D341Med (cell line): ENCODE results near the gene CNTN4.
A peak's percentile ranks its signal among the peaks of the same experiment; 100 is the strongest.
"Not testable (repeated sequence)": the region's sequence is repeated elsewhere in the genome, so short reads cannot be mapped to it uniquely, and the experiment has no call there.

Source experiments
- DNase-seq: peaks from one replicate; pipeline ENCODE4 v3.0.0; 2012; ENCODE audit warnings: low spot score

Gene CNTN4

DNA sequence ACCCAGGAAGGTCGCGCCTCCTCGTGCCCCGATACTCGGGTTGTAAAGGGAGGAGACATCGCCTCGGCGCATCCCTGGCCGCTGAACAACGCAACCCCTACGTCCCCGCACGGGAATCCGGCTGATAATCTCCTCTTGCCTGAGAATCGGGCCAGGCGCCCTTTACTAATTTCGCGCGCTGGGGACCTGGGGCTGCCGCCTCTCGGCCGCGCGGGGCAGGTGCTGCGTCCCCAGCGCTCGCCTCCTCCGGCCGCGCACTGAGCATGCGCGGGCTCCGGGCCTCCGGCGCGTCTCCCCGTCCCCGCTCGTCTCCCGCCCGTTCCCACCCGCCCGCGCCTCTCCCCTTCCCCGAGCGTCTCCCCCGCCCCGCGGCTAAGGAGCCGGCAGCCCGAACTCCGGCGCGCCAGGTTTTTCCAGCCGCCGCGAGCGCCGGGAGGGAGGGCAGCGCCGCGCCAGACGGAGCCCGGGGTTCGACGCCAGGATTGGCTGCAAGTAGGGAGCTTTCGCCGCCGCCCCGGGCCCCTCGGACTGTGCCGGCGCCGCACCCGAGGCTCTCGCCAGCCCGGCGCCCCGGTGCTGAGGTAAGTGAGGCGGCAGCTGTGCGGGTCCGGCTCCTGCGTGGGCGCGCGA lies at the start of gene CNTN4:
Gene CNTN4, plus strand, starts transcription at position 469 of the 630 bp plus-strand sequence.
- peak; percentile 99 for DNase-seq

GRCh38 chr3:2061360-2061759 lies 37.3 kb upstream of the CNTN4 start:
- DNase-seq, result no peak

GRCh38 chr3:2071531-2071930 lies 27.1 kb upstream of the CNTN4 start:
- DNase-seq, result no peak

- DNase-seq, result no peak
Observed at GRCh38 chr3:2078821-2079220, 19.8 kb upstream of the CNTN4 start.

DNA sequence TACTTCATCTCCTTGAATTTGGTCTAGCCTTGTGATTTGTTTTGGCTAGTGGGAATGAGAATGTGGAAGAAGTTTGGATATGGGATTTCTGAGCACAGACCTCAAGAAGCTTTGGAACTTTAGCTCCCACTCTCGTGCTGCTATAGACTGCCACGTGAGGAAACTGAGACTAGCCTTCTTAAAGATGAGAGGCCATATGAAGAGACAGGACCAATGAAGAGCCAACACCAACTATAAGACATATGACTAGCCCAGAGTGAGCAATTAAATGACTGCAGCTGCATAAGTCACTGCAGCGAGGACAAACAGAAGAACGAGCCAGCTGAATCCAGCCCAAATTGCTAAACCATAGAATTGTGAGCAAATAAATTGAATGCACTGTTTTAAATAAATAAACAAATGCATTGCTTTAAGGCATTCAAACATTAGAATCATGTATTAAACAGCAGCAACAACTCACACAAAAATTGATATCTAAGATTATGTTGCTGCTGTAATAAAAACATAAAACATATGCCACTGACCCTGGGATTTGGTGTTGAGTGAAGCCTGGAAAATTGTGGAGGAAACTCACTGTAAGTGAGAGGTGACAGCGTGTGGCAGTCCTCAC lies 15.7 kb upstream of the CNTN4 start:
- DNase-seq, result no peak

- not testable (repeated sequence) for DNase-seq
Observed at GRCh38 chr3:2083558-2083957, 15.1 kb upstream of the CNTN4 start.

DNA sequence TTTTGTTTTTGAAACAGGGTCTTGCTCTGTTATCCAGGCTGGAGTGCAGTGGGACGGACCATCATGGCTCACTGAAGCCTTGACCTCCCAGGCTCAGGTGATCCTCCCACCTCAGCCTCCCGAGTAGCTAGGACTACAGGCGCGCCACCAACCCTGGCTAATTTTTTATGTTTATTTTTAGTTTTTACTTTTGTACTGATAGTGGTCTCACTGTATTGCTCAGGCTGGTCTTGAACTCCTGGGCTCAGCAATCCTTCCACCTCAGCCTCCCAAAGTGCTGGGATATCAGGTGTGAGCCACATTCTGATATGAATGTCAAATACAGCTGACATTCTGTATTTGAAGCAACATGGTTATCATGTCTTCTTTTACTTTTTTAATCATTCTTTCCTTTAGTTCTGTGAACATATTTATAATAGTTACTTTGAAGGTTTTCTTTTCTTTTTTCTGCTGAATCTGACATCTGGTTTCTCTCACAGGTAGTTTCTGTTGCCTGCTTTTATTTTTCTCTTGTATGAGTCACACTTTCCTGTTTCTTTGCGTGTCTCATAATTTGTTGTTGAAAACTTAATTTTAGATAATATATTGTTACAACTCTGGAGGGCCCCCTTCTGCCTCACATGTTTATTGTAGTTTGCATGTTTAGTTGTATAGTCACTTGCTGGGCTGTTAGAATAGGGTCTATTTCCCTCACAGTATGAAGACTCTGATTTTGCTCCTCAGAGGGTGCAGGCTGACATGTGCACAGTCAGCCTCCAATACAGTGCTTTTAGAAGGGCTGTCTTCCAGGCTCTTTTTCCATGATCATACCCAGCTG lies 8.4 kb upstream of the CNTN4 start:
- no peak for DNase-seq

GRCh38 chr3:2092758-2093157 lies 5.9 kb upstream of the CNTN4 start:
- DNase-seq, result no peak

- no peak for DNase-seq
Observed at GRCh38 chr3:2094941-2095340, 3.7 kb upstream of the CNTN4 start.

GRCh38 chr3:2096216-2096615 lies 2.5 kb upstream of the CNTN4 start:
- peak; percentile 30 for DNase-seq

GRCh38 chr3:2097641-2098191 lies 950 bp upstream of the CNTN4 start:
- DNase-seq, result peak; percentile 22

DNA sequence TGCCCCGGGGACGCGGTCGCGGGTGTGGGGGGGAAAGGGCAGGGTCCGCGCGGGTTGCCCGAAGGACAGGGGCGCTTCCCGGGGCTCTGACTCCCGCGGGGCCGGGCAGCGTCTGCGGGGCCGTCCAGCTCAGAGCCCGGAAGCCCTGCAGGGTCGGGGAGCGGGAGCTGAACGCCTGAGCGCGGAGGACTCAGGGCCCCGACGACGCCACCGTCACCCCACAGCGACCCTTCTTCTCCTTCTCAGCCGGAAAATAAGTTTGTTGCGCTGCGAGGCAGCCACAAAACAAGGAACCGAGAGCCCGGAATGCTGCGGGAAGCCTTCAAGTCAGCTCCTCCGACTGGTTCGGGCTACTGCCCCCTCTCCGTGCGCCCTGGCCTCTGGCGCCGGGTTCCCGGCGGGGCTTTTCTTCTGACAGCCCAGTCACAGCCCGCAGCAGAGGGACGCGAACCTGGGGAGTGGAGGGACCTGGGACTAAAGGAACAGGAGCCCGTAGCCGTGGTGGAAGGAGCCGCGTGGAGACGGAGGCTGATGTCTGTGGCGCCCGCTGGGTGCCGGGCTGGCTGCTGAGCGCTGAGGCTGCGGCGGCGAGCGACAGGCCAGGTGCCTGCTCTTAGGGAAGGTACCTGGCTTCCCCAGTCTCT lies 484 bp downstream of the CNTN4 start:
- DNase-seq, result peak; percentile 72

GRCh38 chr3:2099779-2100191 lies 1.1 kb downstream of the CNTN4 start:
- peak; percentile 62 for DNase-seq

DNA sequence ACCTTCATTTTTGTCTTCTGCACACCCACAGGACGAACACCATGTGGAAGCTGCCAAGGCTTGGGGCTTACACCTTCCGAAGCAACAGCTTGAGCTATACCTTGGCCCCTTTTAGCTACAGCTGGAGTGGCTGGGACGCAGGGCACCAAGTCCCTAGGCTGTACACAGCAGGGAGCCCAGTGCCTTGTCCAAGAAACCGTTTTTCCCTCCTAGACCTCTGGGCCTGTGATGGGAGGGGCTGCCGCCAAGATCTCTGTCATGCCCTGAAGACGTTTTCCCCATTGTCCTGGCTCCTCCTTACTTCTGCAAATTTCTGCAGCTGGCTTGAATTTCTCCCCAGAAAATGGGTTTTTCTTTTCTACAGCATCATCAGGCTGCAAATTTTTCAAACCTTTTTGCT lies 7.8 kb downstream of the CNTN4 start:
- DNase-seq, result no peak

DNA sequence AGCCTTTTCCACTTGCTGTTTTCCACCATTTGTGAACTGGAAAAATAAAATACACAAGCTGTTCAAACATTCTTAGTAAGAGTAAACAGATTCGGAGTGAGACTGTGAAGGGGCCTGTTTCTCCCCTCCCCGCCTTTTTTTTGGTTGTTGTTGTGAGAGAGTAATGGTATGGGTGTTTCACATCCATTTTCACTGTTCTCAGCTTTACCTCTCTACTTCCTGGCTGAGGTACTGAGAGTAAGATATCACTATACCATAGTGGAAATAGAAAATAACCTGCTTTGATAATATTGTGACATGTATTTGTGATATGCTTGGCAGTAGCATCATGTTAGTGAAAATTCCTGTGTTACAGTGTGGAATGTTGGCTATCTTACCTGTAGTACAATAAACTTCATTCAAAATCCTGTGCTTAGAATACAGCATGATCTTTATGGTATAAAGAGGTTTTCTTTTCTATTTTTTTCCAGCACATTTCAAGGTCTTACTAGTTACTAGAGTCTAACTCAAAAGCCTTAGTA lies 12.0 kb downstream of the CNTN4 start:
- DNase-seq, result no peak

GRCh38 chr3:2114617-2115275 lies 16.1 kb downstream of the CNTN4 start:
- DNase-seq, result no peak

- no peak for DNase-seq
Observed at GRCh38 chr3:2130726-2131125, 32.1 kb downstream of the CNTN4 start.

DNA sequence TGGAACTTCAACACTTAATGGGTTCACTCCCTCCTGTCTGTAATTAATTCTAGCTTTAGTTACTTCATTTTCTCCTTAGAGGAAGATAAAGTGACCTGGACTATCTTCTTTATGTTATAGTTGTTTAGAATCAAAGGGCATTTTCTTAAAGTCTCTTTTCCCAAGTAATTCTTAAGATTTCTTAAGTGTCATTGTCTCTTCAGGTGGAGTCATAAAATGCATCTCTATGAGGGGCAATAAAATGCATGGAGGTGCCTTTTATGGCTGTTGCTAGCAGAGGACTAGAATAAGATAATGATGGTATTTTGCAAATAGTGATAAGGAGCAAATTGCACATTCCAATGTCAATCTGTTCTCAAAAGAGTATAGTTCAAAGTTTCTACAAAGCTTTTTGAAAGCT lies 34.5 kb downstream of the CNTN4 start:
- DNase-seq, result no peak

- no peak for DNase-seq
Observed at GRCh38 chr3:2137651-2138050, 39.0 kb downstream of the CNTN4 start.

- no peak for DNase-seq
Observed at GRCh38 chr3:2141482-2141881, 42.8 kb downstream of the CNTN4 start.

DNA sequence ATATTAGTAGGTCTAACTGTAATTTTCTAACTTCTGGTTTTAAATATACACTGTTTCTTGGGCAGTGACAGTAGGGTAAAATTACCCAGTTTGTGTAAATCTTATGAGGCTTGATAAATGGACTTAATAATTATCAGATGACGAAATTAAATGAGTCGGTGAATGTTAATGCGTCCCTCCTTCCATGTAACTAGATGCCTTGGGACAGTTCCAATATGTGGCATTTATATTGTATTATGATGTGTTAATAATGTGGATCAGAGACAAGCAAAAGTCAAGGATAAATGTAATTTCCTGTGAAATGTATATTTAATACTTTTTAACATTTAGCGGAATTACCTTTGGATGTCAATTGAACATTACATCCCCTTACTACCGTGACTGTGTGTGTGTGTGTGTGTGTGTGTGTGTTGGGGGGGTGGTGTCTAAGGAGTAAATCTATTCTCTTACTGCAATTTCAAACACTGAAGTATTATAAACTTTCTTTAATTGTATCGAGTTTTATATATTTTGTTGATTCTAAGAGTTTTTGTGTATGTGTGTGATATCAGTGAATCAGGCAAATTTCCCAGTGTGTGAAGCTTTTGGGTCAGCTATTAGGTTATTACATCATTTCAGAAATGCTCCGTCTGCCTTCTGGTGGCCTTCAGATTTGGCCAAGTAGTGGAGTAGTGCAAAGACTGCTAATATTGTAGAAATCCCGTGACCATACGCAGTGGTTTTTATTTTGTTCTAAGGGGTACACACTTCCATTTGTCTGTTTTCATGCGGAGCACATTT lies 50.1 kb downstream of the CNTN4 start:
- no peak for DNase-seq
